ENCODE results near the gene ENOX1.

GRCh38 chr13:43170506-43170905 is 616.3 kb downstream of the ENOX1 start:
- TF ChIP-seq CTCF (conservative IDR thresholded peaks at IDR 0.05) (no peak), EZH2 (IDR thresholded peaks at IDR 0.05; ENCODE audit: low read depth) (no peak)
